ENCODE results near the gene FGF21.
"Not testable (repeated sequence)": the region's sequence is repeated elsewhere in the genome, so short reads cannot be mapped to it uniquely, and the experiment has no call there.

Gene FGF21

GRCh38 chr19:48760504-48761205 lies 5.3 kb downstream of the FGF21 start:
- in situ Hi-C loops (cut with MboI; ENCODE audit: low pct_unique_long_range_greater_than_20kb, low sequenced_read_pairs, unreplicated experiment) = no loop called here
- no peak for DNase-seq (ENCODE audit: low spot score)
- TF ChIP-seq CTCF (IDR thresholded peaks at IDR 0.05; ENCODE audit: extremely low read depth, insufficient read depth, missing control alignments) = no peak

DNA sequence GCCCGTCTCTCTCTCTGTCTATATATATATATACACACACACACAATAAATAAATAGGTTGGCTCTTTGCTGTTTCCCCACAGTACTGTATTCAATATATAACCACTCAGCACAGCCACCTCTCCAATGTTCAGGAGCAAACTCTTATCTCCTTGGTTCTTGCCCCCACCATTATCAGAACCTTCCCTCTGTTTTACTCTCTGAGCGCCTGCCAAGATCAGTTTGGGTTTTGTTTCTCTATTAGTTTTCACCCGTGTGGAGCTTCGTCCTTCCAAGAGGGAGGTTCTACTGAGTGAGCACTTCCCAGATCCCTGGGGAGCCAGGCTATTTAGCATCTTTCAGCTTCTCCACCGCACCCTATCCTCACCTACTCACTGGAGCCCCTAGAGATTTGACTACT lies 10.5 kb downstream of the FGF21 start:
- in situ Hi-C loops (cut with MboI; ENCODE audit: low pct_unique_long_range_greater_than_20kb, low sequenced_read_pairs, unreplicated experiment) = not testable (repeated sequence)

DNA sequence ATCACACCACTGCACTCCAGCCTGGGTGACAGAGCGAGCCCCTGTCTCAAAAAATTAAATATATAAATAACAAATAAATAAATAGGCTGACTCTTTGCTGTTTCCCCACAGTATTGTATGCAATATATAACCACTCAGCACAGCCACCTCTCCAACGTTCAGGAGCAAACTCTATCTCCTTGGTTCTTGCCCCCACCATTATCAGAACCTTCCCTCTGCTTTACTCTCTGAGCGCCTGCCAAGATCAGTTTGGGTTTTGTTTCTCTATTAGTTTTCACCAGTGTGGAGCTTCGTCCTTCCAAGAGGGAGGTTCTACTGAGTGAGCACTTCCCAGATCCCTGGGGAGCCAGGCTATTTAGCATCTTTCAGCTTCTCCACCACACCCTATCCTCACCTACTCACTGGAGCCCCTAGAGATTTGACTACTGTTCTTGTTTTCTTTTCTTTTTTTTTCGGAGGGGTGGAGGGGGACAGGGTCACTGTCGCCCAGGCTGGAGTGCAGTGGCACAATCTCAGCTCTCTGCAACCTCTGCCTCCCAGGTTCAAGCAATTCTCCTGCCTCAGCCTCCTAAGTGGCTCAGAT lies 12.9 kb downstream of the FGF21 start:
- not testable (repeated sequence) for DNase-seq (ENCODE audit: low spot score)

More for the DNA sequence above, 10.5 kb downstream of the FGF21 start:
- DNase-seq (ENCODE audit: low spot score) = not testable (repeated sequence)

GRCh38 chr19:48768994-48769713 lies 13.8 kb downstream of the FGF21 start:
- no peak for DNase-seq (ENCODE audit: low spot score)
- no peak for TF ChIP-seq CTCF (IDR thresholded peaks at IDR 0.05; ENCODE audit: extremely low read depth, insufficient read depth, missing control alignments)
- in situ Hi-C loops (cut with MboI; ENCODE audit: low pct_unique_long_range_greater_than_20kb, low sequenced_read_pairs, unreplicated experiment) = no loop called here

More for the DNA sequence above, 12.9 kb downstream of the FGF21 start:
- in situ Hi-C loops (cut with MboI; ENCODE audit: low pct_unique_long_range_greater_than_20kb, low sequenced_read_pairs, unreplicated experiment) = not testable (repeated sequence)

DNA sequence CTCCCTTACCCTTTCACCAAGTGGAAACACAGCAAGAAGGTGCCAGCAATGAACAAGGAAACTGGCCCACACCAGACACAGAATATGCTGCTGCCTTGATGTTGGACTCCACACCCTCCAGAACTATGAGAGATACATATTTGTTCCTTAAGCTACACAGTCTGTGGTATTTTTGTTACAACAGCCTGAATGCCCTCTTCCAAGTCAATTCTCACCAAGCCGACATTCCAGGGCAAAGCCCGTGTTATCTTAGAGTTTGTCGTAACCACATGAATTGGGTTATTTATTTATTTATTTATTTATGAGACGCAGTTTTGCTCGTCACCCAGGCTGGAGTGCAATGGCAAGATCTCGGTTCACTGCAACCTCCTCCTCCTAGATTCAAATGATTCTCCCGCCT lies 14.9 kb downstream of the FGF21 start:
- in situ Hi-C loops (cut with MboI; ENCODE audit: low pct_unique_long_range_greater_than_20kb, low sequenced_read_pairs, unreplicated experiment) = no loop called here

DNA sequence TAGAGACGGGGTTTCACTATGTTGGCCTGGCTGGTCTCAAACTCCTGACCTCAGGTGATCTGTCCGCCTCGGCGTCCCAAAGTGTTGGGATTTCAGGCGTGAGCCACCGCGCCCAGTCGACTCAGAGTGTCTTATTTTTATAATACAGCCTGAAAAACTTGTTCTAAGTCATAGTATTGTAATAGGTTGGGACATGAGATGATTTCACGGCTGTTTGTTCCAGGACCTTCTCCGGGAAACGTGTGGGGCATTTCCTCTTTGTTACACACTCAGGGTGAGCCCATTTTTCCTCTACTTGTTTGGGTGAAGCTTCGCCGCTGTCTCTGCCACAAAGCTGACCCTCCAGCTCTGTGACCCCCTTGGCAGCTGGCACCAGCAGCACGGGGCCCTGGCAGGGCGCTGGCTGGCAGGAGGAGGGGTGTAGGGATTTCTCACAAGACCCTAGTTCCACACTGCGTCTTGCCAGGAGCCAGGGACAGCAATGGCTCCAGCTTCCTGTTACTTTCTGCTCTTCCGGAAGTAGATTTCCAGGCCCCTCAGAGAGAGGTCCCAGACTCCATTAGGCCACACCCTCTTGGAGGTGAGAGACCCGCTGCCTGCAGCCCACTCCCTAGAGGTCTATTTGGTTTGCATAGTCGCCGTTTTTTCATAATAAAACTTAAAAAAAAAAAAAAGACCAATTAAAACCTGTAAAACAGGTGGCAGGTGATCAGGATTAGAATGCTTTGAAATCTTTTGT lies 15.6 kb downstream of the FGF21 start:
- no peak for TF ChIP-seq CTCF (IDR thresholded peaks at IDR 0.05; ENCODE audit: extremely low read depth, insufficient read depth, missing control alignments)
- no peak for DNase-seq (ENCODE audit: low spot score)
- in situ Hi-C loops (cut with MboI; ENCODE audit: low pct_unique_long_range_greater_than_20kb, low sequenced_read_pairs, unreplicated experiment) = no loop called here

More for the DNA sequence above, 14.9 kb downstream of the FGF21 start:
- TF ChIP-seq CTCF (IDR thresholded peaks at IDR 0.05; ENCODE audit: extremely low read depth, insufficient read depth, missing control alignments) = no peak
- no peak for DNase-seq (ENCODE audit: low spot score)

DNA sequence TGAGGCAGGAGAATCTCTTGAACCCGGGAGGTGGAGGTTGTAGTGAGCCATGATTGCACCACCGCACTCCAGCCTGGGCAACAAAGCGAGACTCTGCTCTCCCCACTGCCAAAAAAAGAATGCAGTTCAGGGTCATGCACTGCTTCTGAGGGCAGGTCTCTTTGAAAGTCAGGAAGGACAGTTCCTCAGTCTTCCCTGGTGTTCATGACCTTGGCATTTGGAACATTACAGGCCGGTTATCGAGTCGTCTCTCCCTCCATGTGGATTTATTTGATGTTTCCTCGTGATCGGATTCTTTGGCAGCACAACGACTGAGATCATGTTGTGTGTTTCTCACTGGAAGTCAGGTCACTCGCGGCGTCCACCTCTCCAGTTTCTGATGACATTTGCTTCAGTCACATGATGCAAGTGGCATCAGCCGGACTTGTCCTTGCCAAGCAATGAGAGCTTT lies 17.2 kb downstream of the FGF21 start:
- no peak for DNase-seq (ENCODE audit: low spot score)
- in situ Hi-C loops (cut with MboI; ENCODE audit: low pct_unique_long_range_greater_than_20kb, low sequenced_read_pairs, unreplicated experiment) = no loop called here
- TF ChIP-seq CTCF (IDR thresholded peaks at IDR 0.05; ENCODE audit: extremely low read depth, insufficient read depth, missing control alignments) = no peak
